Measurements from ENCODE around the gene GRIA4.
"Not testable (repeated sequence)": the region's sequence is repeated elsewhere in the genome, so short reads cannot be mapped to it uniquely, and the experiment has no call there.

Gene GRIA4

DNA sequence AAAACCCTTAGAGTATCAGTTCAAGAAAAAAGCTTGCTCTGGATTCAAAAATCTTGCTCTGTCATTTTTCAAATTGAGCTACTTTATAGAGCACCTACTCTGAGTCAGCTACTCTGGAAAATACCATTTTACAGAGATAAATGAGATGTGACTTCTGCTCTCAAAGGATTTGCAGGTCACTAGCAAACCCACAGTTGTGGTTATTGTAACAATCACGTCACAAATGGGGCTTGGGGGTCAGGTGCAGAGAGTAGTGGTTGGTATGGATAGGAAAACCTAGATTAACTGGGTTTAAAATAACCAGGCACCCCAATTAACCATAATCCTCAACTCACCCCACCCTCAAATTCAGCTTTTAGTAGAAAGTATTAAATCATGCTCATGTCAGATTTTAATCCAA, 359.9 kb downstream of the GRIA4 start:
- Mint-ChIP-seq H3K4me1 (no peaks in the 10 kb centered on the region), H3K36me3 (no peaks in the 10 kb centered on the region), H3K27ac (no peak overlapping the region), H3K9me3 (no peaks in the 10 kb centered on the region), H3K27me3 (no peaks in the 10 kb centered on the region), H3K4me3 (no peak overlapping the region)
- ATAC-seq = no peak

GRCh38 chr11:105975128-105975527, 365.3 kb downstream of the GRIA4 start:
- Mint-ChIP-seq H3K9me3 (no peaks in the 10 kb centered on the region), H3K27ac (no peak overlapping the region), H3K4me1 (no peaks in the 10 kb centered on the region), H3K4me3 (no peak overlapping the region), H3K27me3 (no peaks in the 10 kb centered on the region), H3K36me3 (no peaks in the 10 kb centered on the region)
- no peak for ATAC-seq

GRCh38 chr11:105979997-105980703, 370.3 kb downstream of the GRIA4 start:
- Mint-ChIP-seq H3K27ac (no peak overlapping the region), H3K9me3 (no peaks in the 10 kb centered on the region), H3K4me1 (no peaks in the 10 kb centered on the region), H3K36me3 (no peaks in the 10 kb centered on the region), H3K4me3 (no peak overlapping the region), H3K27me3 (no peaks in the 10 kb centered on the region)
- no peak for ATAC-seq

DNA sequence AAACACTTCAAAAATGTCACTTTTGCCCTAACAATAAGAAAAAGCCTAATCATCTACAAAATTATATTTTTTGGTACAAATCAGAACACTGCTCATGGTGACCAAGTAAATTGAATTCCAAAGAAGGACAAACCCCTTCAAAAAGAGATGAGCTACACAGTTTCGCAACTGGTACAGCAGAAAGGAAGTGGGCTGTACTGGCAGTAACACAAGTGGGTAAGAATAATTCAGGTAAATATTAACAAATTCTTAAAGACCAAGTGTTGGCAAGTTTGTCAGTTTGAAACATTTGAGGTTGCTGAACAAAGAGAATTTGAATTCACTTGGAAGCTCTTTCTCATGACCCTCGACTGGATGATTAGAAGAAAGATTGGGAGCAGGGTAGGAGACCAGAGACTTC, 376.7 kb downstream of the GRIA4 start:
- no peaks in the 10 kb centered on the region for H3K27me3 Mint-ChIP-seq
- H3K36me3 Mint-ChIP-seq = peaks cover 1% of the 10 kb centered on the region
- no peak for ATAC-seq
- no peak overlapping the region for H3K27ac Mint-ChIP-seq
- no peaks in the 10 kb centered on the region for H3K9me3 Mint-ChIP-seq
- H3K4me1 Mint-ChIP-seq = no peaks in the 10 kb centered on the region
- H3K4me3 Mint-ChIP-seq = no peak overlapping the region

- H3K36me3 Mint-ChIP-seq = peaks cover 13% of the 10 kb centered on the region
- H3K4me1 Mint-ChIP-seq = no peaks in the 10 kb centered on the region
- no peak overlapping the region for H3K27ac Mint-ChIP-seq
- H3K9me3 Mint-ChIP-seq = peaks cover 3% of the 10 kb centered on the region
- ATAC-seq = no peak
- H3K27me3 Mint-ChIP-seq = no peaks in the 10 kb centered on the region
- H3K4me3 Mint-ChIP-seq = no peak overlapping the region
Measured at GRCh38 chr11:105988197-105988596, 378.3 kb downstream of the GRIA4 start.

DNA sequence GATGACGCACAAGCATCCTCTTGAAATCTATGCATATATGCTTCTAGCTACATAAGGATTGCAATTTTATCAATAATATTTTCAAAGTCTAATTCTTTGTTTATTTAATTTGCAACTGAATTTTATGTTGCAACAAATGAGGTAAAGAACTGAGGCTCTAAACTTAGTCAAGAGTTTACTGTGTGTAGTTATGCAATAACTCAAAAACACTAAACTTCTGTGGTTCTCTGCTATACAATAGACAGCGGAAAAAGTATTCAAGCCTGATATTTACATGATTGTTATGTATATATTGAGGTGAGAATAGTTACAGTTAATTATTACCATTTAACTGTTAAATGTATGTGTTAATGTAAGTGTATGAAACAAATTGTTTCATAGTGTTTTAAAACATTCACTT, 379.3 kb downstream of the GRIA4 start:
- no peak overlapping the region for H3K27ac Mint-ChIP-seq
- no peaks in the 10 kb centered on the region for H3K4me1 Mint-ChIP-seq
- no peak for ATAC-seq
- no peak overlapping the region for H3K4me3 Mint-ChIP-seq
- peaks cover 8% of the 10 kb centered on the region for H3K9me3 Mint-ChIP-seq
- no peaks in the 10 kb centered on the region for H3K27me3 Mint-ChIP-seq
- peaks cover 22% of the 10 kb centered on the region for H3K36me3 Mint-ChIP-seq

DNA sequence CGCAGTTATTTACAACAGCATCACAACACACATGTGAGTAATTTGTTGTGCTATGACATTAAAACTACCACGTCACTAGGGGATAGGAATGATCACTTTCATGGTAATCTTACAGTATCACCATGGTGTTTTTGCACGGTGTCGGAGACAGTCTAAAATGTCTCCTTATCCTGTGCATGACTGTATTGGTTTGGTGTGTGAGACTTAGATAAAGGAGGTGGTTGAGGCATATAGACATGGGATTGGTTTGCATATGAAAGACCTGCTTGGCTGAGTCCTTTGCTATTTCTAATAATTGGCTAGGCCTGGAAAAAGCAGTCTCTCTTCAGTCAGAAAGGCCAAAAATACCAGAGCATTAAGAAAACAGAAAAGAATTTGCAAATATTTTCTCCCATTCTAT, 382.0 kb downstream of the GRIA4 start:
- no peaks in the 10 kb centered on the region for H3K27me3 Mint-ChIP-seq
- H3K36me3 Mint-ChIP-seq = peaks cover 49% of the 10 kb centered on the region
- peaks cover 3% of the 10 kb centered on the region for H3K4me1 Mint-ChIP-seq
- no peak for ATAC-seq
- H3K4me3 Mint-ChIP-seq = no peak overlapping the region
- H3K27ac Mint-ChIP-seq = no peak overlapping the region
- H3K9me3 Mint-ChIP-seq = peaks cover 11% of the 10 kb centered on the region

DNA sequence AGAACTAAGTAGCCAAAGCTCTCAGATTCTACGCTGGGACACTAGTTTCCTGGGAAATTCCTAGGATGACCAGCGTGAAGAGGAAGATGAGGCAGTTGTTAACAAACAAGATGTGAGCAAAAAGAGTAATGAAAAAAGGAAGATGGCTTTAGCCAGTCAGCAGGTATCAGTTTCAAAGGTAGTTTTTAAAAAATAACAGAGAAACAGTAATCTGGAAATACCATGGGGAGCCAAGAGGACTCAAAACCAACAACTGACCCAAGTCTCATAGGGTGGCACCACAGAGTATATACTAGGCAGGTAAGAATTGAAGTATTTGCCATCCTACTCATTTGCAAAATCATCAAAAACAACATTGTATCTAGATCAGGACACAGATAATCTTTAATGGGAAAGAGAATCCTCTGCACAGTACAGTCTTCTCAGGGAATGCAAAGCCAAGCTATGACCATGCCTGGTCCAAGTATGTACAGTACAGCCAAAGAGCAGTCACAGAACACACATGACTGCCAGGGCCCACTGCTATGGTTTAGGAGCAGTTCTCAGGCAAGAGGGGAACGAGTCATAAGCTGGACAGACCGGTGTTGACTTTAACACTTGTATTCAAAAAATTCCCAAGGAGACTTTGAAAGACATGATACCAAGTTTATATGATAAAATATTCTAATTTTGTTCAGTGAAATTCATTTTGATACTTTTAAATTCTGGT, 391.6 kb downstream of the GRIA4 start:
- Mint-ChIP-seq H3K4me1 (peaks cover 29% of the 10 kb centered on the region), H3K9me3 (peaks cover 17% of the 10 kb centered on the region)

GRCh38 chr11:106003094-106003493, 393.2 kb downstream of the GRIA4 start:
- H3K4me3 Mint-ChIP-seq, ATAC-seq, H3K27me3 Mint-ChIP-seq, H3K27ac Mint-ChIP-seq: not testable (repeated sequence)
- Mint-ChIP-seq H3K36me3 (peaks cover 79% of the 10 kb centered on the region), H3K4me1 (peaks cover 16% of the 10 kb centered on the region), H3K9me3 (peaks cover 10% of the 10 kb centered on the region)

More for the DNA sequence above, 391.6 kb downstream of the GRIA4 start:
- Mint-ChIP-seq H3K27ac (no peak overlapping the region), H3K27me3 (no peaks in the 10 kb centered on the region), H3K4me3 (no peak overlapping the region), H3K36me3 (peaks cover 79% of the 10 kb centered on the region)
- no peak for ATAC-seq

GRCh38 chr11:106011481-106011880, 401.6 kb downstream of the GRIA4 start:
- no peak overlapping the region for H3K4me3 Mint-ChIP-seq
- H3K9me3 Mint-ChIP-seq = peaks cover 6% of the 10 kb centered on the region
- no peak for ATAC-seq
- peaks cover 32% of the 10 kb centered on the region for H3K4me1 Mint-ChIP-seq
- H3K27me3 Mint-ChIP-seq = no peaks in the 10 kb centered on the region
- H3K27ac Mint-ChIP-seq = no peak overlapping the region
- H3K36me3 Mint-ChIP-seq = peaks cover 72% of the 10 kb centered on the region

GRCh38 chr11:106012744-106013143, 402.9 kb downstream of the GRIA4 start:
- Mint-ChIP-seq H3K27ac (no peak overlapping the region), H3K4me1 (peaks cover 37% of the 10 kb centered on the region), H3K9me3 (peaks cover 6% of the 10 kb centered on the region), H3K27me3 (no peaks in the 10 kb centered on the region), H3K36me3 (peaks cover 62% of the 10 kb centered on the region), H3K4me3 (no peak overlapping the region)
- no peak for ATAC-seq

DNA sequence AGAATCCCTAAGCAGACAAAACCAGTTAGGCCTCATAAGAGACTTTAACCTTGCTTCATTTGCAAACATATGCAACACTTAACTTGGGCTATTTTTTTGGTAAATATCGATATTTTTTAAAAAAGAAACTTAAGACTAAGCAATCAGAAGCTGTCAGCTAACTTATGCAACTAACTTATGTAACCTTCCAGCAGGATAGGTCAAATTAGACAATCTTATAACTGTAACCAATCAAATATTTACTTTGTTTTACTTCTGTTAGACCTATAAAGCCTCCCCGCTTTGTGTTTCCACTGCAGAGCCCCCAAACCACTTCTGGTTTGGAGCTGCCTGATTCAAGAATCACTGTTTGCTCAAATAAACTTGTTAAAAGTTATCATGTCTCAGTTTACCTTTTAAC, 404.2 kb downstream of the GRIA4 start:
- H3K27ac Mint-ChIP-seq = no peak overlapping the region
- H3K36me3 Mint-ChIP-seq = peaks cover 53% of the 10 kb centered on the region
- no peak for ATAC-seq
- peaks cover 6% of the 10 kb centered on the region for H3K9me3 Mint-ChIP-seq
- peaks cover 41% of the 10 kb centered on the region for H3K4me1 Mint-ChIP-seq
- no peaks in the 10 kb centered on the region for H3K27me3 Mint-ChIP-seq
- no peak overlapping the region for H3K4me3 Mint-ChIP-seq

- peaks cover 44% of the 10 kb centered on the region for H3K4me1 Mint-ChIP-seq
- H3K27ac Mint-ChIP-seq = no peak overlapping the region
- peaks cover 51% of the 10 kb centered on the region for H3K36me3 Mint-ChIP-seq
- peaks cover 6% of the 10 kb centered on the region for H3K9me3 Mint-ChIP-seq
- no peak overlapping the region for H3K4me3 Mint-ChIP-seq
- H3K27me3 Mint-ChIP-seq = no peaks in the 10 kb centered on the region
- ATAC-seq = no peak
Measured at GRCh38 chr11:106014620-106015019, 404.7 kb downstream of the GRIA4 start.

DNA sequence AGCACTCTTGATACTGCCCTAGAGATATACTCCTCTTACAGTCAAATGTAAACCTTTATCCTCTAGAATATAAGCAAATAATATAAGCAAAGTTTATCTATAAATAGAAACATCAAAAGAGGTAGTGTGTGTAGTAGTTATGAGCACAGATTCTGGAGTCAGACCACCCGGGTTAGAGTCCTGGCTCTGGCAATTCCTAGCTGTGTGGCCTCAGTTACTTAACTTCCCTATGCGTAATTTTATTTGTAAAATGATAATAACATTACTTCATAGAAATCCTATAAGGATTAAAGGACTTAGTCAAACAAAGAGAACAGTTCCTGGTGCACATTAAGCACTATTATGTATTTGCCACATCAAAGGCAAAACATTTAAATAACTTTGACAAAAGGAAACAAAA, 405.2 kb downstream of the GRIA4 start:
- Mint-ChIP-seq H3K4me3 (no peak overlapping the region), H3K27ac (no peak overlapping the region), H3K4me1 (peaks cover 45% of the 10 kb centered on the region), H3K27me3 (no peaks in the 10 kb centered on the region), H3K9me3 (peaks cover 3% of the 10 kb centered on the region), H3K36me3 (peaks cover 51% of the 10 kb centered on the region)
- no peak for ATAC-seq

GRCh38 chr11:106017093-106017492, 407.2 kb downstream of the GRIA4 start:
- Mint-ChIP-seq H3K9me3 (no peaks in the 10 kb centered on the region), H3K4me1 (peaks cover 42% of the 10 kb centered on the region), H3K27ac (no peak overlapping the region), H3K27me3 (no peaks in the 10 kb centered on the region), H3K36me3 (peaks cover 41% of the 10 kb centered on the region), H3K4me3 (no peak overlapping the region)
- no peak for ATAC-seq

All from stimulated activated memory B cell treated with anti-CD40 and anti-IgM and Interleukin-4, amounts not matched to agents 10 μg/mL and 1 μg/mL and 100 μg/mL, for 72 hours (primary cell).